ENCODE data around the gene THADA.

GRCh38 chr2:43274721-43275120 is 321.1 kb downstream of the THADA start:
- TF ChIP-seq CTCF (IDR thresholded peaks at IDR 0.05; ENCODE audit: insufficient read depth, low read length, poor library complexity, severe bottlenecking): no peak
- no peak for TF ChIP-seq EZH2phosphoT487 (conservative IDR thresholded peaks at IDR 0.05; ENCODE audit: low read length)
